Liver (tissue), 3 donors: ENCODE data around the gene ATF5.

ENCODE experiments used
- CTCF ChIP-seq: fragments of 150-350 bp; IDR thresholded peaks from 2 replicates; pipeline ENCODE4 v1.5.1; 2017; ENCODE audit warnings: improper control_type of control experiment, low read depth, low read length; ENCODE audit not compliant: missing input control
- EGR1 ChIP-seq, 2 donors: IDR thresholded peaks; 2 replicates each; pipeline ENCODE4 v1.6.1; 2016 to 2018; ENCODE audit warnings: antibody characterized with exemption in 2 of 2, low read depth in 2 of 2
- FOXA1 ChIP-seq: IDR thresholded peaks from 2 replicates; pipeline ENCODE4 v1.6.1; 2016; ENCODE audit warnings: antibody characterized with exemption
- FOXA2 ChIP-seq: IDR thresholded peaks from 2 replicates; pipeline ENCODE4 v1.6.1; 2016; ENCODE audit warnings: antibody characterized with exemption
- GABPA ChIP-seq, 2 donors: IDR thresholded peaks in 1 of 2; conservative IDR thresholded peaks in 1 of 2; 2 replicates each; pipeline ENCODE4 v1.6.1; 2016; ENCODE audit warnings: antibody characterized with exemption in 2 of 2, mild to moderate bottlenecking in 1 of 2, moderate library complexity in 1 of 2
- HNF4A ChIP-seq, 2 donors: conservative IDR thresholded peaks; 2 replicates each; pipeline ENCODE4 v1.6.1; 2016; ENCODE audit warnings: antibody characterized with exemption in 2 of 2, mild to moderate bottlenecking in 2 of 2
- RAD21 ChIP-seq, 2 donors: IDR thresholded peaks; 2 replicates each; pipeline ENCODE4 v1.6.1; 2016; ENCODE audit warnings: antibody characterized with exemption in 2 of 2, mild to moderate bottlenecking in 2 of 2
- RXRA ChIP-seq, 2 donors: IDR thresholded peaks; 2 replicates each; pipeline ENCODE4 v1.6.1; 2017 to 2018; ENCODE audit warnings: antibody characterized with exemption in 2 of 2, mild to moderate bottlenecking in 1 of 2
- SP1 ChIP-seq: IDR thresholded peaks from 2 replicates; pipeline ENCODE4 v1.6.1; 2018; ENCODE audit warnings: antibody characterized with exemption, mild to moderate bottlenecking
- TAF1 ChIP-seq: conservative IDR thresholded peaks from 2 replicates; pipeline ENCODE4 v1.6.1; 2016; ENCODE audit warnings: antibody characterized with exemption, mild to moderate bottlenecking
- YY1 ChIP-seq: IDR thresholded peaks from 2 replicates; pipeline ENCODE4 v1.6.1; 2016; ENCODE audit warnings: antibody characterized with exemption, mild to moderate bottlenecking
- TF ChIP-seq, protein P1 (sequence below): IDR thresholded peaks from 2 replicates; pipeline ENCODE4 v1.6.1; 2016; ENCODE audit warnings: antibody characterized with exemption
- TF ChIP-seq, protein P2 (sequence below): IDR thresholded peaks from 2 replicates; pipeline ENCODE4 v1.6.1; 2016; ENCODE audit warnings: antibody characterized with exemption
- TF ChIP-seq, protein P3 (sequence below): IDR thresholded peaks from 2 replicates; pipeline ENCODE4 v1.6.1; 2016; ENCODE audit warnings: antibody characterized with exemption, mild to moderate bottlenecking
- donor health status: healthy.
- donor health status: healthy.

- no peak for TF ChIP-seq CTCF
- no peak for TF ChIP-seq FOXA1
- TF ChIP-seq YY1 = no peak
- TF ChIP-seq GABPA (IDR thresholded peaks at IDR 0.05 in 1 of 2, conservative IDR thresholded peaks at IDR 0.05 in 1 of 2) = no peak
- TF ChIP-seq TAF1 = no peak
- no peak for TF ChIP-seq FOXA2
- TF ChIP-seq, protein P1, sequence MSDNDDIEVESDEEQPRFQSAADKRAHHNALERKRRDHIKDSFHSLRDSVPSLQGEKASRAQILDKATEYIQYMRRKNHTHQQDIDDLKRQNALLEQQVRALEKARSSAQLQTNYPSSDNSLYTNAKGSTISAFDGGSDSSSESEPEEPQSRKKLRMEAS = no peak
- TF ChIP-seq, protein P2, sequence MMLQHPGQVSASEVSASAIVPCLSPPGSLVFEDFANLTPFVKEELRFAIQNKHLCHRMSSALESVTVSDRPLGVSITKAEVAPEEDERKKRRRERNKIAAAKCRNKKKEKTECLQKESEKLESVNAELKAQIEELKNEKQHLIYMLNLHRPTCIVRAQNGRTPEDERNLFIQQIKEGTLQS = no peak
- TF ChIP-seq RAD21 (IDR thresholded peaks at IDR 0.05) = no peak
- TF ChIP-seq RXRA (IDR thresholded peaks at IDR 0.05) = no peak
- TF ChIP-seq, protein P3, sequence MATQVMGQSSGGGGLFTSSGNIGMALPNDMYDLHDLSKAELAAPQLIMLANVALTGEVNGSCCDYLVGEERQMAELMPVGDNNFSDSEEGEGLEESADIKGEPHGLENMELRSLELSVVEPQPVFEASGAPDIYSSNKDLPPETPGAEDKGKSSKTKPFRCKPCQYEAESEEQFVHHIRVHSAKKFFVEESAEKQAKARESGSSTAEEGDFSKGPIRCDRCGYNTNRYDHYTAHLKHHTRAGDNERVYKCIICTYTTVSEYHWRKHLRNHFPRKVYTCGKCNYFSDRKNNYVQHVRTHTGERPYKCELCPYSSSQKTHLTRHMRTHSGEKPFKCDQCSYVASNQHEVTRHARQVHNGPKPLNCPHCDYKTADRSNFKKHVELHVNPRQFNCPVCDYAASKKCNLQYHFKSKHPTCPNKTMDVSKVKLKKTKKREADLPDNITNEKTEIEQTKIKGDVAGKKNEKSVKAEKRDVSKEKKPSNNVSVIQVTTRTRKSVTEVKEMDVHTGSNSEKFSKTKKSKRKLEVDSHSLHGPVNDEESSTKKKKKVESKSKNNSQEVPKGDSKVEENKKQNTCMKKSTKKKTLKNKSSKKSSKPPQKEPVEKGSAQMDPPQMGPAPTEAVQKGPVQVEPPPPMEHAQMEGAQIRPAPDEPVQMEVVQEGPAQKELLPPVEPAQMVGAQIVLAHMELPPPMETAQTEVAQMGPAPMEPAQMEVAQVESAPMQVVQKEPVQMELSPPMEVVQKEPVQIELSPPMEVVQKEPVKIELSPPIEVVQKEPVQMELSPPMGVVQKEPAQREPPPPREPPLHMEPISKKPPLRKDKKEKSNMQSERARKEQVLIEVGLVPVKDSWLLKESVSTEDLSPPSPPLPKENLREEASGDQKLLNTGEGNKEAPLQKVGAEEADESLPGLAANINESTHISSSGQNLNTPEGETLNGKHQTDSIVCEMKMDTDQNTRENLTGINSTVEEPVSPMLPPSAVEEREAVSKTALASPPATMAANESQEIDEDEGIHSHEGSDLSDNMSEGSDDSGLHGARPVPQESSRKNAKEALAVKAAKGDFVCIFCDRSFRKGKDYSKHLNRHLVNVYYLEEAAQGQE = no peak
- TF ChIP-seq SP1 = no peak
- TF ChIP-seq HNF4A (conservative IDR thresholded peaks at IDR 0.05) = no peak
- no peak for TF ChIP-seq EGR1 (IDR thresholded peaks at IDR 0.05; ENCODE audit: low read depth in 2 of 2)
These were observed 37.6 kb upstream of the ATF5 start for GRCh38 chr19:49891393-49891792.
